HG03175 (cell line): ENCODE data around the gene JOSD1.

Source experiments
- ATAC-seq: cut with Tn5 transposase; IDR thresholded peaks from one replicate; pipeline ENCODE4 v1.9.1; 2021; ENCODE audit warnings: mild to moderate bottlenecking, moderate library complexity; ENCODE audit not compliant: unreplicated experiment

JOSD1 gene

GRCh38 chr22:38700789-38701628 is at the start of gene JOSD1:
TSS of gene JOSD1 (minus strand) at chr22:38700943. CDS start at chr22:38699987, 956 bp downstream.
- peak; percentile 41 for ATAC-seq

- ATAC-seq: no peak
Observed at GRCh38 chr22:38750104-38750503, 49.4 kb upstream of the JOSD1 start.

GRCh38 chr22:38748487-38749136 is 47.9 kb upstream of the JOSD1 start:
- ATAC-seq: no peak

- ATAC-seq: no peak
Observed at GRCh38 chr22:38745676-38746460, 45.1 kb upstream of the JOSD1 start.

- ATAC-seq: no peak
Observed at GRCh38 chr22:38744981-38745380, 44.2 kb upstream of the JOSD1 start.

- ATAC-seq: no peak
Observed at GRCh38 chr22:38742176-38742942, 41.6 kb upstream of the JOSD1 start.

- ATAC-seq: no peak
Observed at GRCh38 chr22:38741576-38741975, 40.8 kb upstream of the JOSD1 start.

GRCh38 chr22:38741166-38741565 is 40.4 kb upstream of the JOSD1 start:
- ATAC-seq: no peak

GRCh38 chr22:38740754-38741153 is 40.0 kb upstream of the JOSD1 start:
- ATAC-seq: no peak

GRCh38 chr22:38740116-38740723 is 39.5 kb upstream of the JOSD1 start:
- ATAC-seq: no peak

GRCh38 chr22:38739300-38740055 is 38.7 kb upstream of the JOSD1 start:
- no peak for ATAC-seq

GRCh38 chr22:38738475-38739070 is 37.8 kb upstream of the JOSD1 start:
- ATAC-seq: no peak

- ATAC-seq: no peak
Observed at GRCh38 chr22:38737302-38738060, 36.7 kb upstream of the JOSD1 start.

GRCh38 chr22:38736257-38736570 is 35.5 kb upstream of the JOSD1 start:
- no peak for ATAC-seq

- no peak for ATAC-seq
Observed at GRCh38 chr22:38735465-38736256, 34.9 kb upstream of the JOSD1 start.

GRCh38 chr22:38735126-38735464 is 34.4 kb upstream of the JOSD1 start:
- no peak for ATAC-seq

GRCh38 chr22:38734421-38735100 is 33.8 kb upstream of the JOSD1 start:
- no peak for ATAC-seq
